T-cell (primary cell): Measurements from ENCODE around the gene KCTD17. TPM values are rescaled to one million over a fixed set of nuclear protein-coding genes. Genes with fewer than 3 reads are reported as not detected.
A peak's percentile ranks its signal among the peaks of the same experiment; 100 is the strongest.

ENCODE experiments used
- ATAC-seq, 4 experiments: fragments of 200-7000 bp in 3 of 4; fragments of 150-1000 bp in 1 of 4; cut with Tn5 transposase; replicated peaks in 1 of 4; 1 replicate in 3 of 4; 2 replicates in 1 of 4; pipeline ENCODE4 v1.10.0; 2021; ENCODE audit warnings: moderate library complexity in 3 of 4, mild to moderate bottlenecking in 2 of 4, moderate number of reproducible peaks in 1 of 4
- CTCF ChIA-PET, 2 donors: fragments of 300-600 bp; sonication (Branson Sonifier 250); formaldehyde crosslinking; loops; one replicate each; lab custom pipeline; 2022; ENCODE audit warnings: antibody characterized with exemption in 2 of 2; lab: Charles Lee
- POLR2A ChIA-PET, 2 donors: fragments of 300-600 bp; sonication (Branson Sonifier 250); formaldehyde crosslinking; loops; one replicate each; lab custom pipeline; 2022; ENCODE audit warnings: antibody characterized with exemption in 2 of 2; lab: Charles Lee
- DNase-seq, 35 experiments: peaks; one replicate each; pipeline versions ENCODE4 v3.0.0 to v3.0.0-alpha.2; 2013 to 2023
- H3K27ac ChIP-seq: one replicate; pipeline ENCODE4 v1.5.1; 2013; ENCODE audit warnings: low read length
- H3K27me3 ChIP-seq, 2 experiments: replicated peaks in 1 of 2; 1 replicate in 1 of 2; 2 replicates in 1 of 2; pipeline versions ENCODE4 v1.6.1 to v1.7.0; 2013; ENCODE audit warnings: low read length in 1 of 2, mixed read lengths in 1 of 2; ENCODE audit not compliant: control insufficient read depth in 2 of 2, insufficient read depth in 2 of 2; ENCODE audit errors: extremely low read depth in 1 of 2
- H3K36me3 ChIP-seq, 2 donors: 1 replicate in 1 of 2; 2 replicates in 1 of 2; pipeline versions ENCODE4 v1.6.1 to v1.7.0; 2013; ENCODE audit warnings: low read length in 1 of 2; ENCODE audit not compliant: control insufficient read depth in 2 of 2, insufficient read depth in 1 of 2; ENCODE audit errors: extremely low read depth in 1 of 2
- H3K4me1 ChIP-seq, 2 experiments: 1 replicate in 1 of 2; 2 replicates in 1 of 2; pipeline versions ENCODE4 v1.6.1 to v1.7.0; 2013; ENCODE audit warnings: low read length in 2 of 2, mixed read lengths in 1 of 2; ENCODE audit not compliant: insufficient read depth in 2 of 2, control insufficient read depth in 1 of 2; ENCODE audit errors: extremely low read depth in 1 of 2
- H3K4me3 ChIP-seq, 2 donors: 1 replicate in 1 of 2; 2 replicates in 1 of 2; pipeline versions ENCODE4 v1.5.1 to v1.7.0; 2013; ENCODE audit warnings: mild to moderate bottlenecking in 2 of 2, low read length in 1 of 2, moderate library complexity in 1 of 2; ENCODE audit not compliant: control insufficient read depth in 1 of 2; ENCODE audit errors: extremely low read depth in 1 of 2
- H3K9me3 ChIP-seq: 2 replicates; pipeline ENCODE4 v1.7.0; 2013
- H3K27ac Mint-ChIP-seq, 2 donors: one replicate each; pipeline ENCODE4 v1.8.0; 2020 to 2021; ENCODE audit warnings: mild to moderate bottlenecking in 2 of 2, mixed read lengths in 2 of 2
- H3K27me3 Mint-ChIP-seq, 2 donors: one replicate each; pipeline ENCODE4 v1.8.0; 2021 to 2022; ENCODE audit warnings: mixed read lengths in 2 of 2
- H3K36me3 Mint-ChIP-seq: one replicate; pipeline ENCODE4 v1.8.0; 2021; ENCODE audit warnings: mixed read lengths
- H3K4me1 Mint-ChIP-seq, 3 donors: one replicate each; pipeline ENCODE4 v1.8.0; 2020 to 2022; ENCODE audit warnings: mixed read lengths in 3 of 3, mild to moderate bottlenecking in 1 of 3
- H3K4me3 Mint-ChIP-seq, 3 donors: one replicate each; pipeline ENCODE4 v1.8.0; 2020 to 2022; ENCODE audit warnings: mild to moderate bottlenecking in 3 of 3, mixed read lengths in 3 of 3, moderate library complexity in 3 of 3
- H3K9me3 Mint-ChIP-seq, 3 donors: one replicate each; pipeline ENCODE4 v1.8.0; 2020 to 2022; ENCODE audit warnings: mixed read lengths in 3 of 3
- WGBS: methylation state at CpG from one replicate; pipeline ENCODE4 v1.1.5; 2013; ENCODE audit warnings: missing lambda C conversion rate; ENCODE audit not compliant: insufficient coverage; 5-methylcytosine and 5-hydroxymethylcytosine counted together
- total RNA-seq, 35 experiments: library from RNA in 6 of 35; stranded (reverse) in 6 of 35; fragments of 120-200 nt in 1 of 35; gene quantifications; one replicate each; pipeline versions ENCODE4 v1.2.1 to v1.2.4 and lab custom pipeline; 2013 to 2026

Gene KCTD17
- total RNA-seq, 5 donors from 2014 or later (not counting 1 experiment from before 2014, with no cell fraction given) = 24.0 to 36.2 (median 35.1) TPM

GRCh38 chr22:37080438-37080837, 28.9 kb downstream of the KCTD17 start:
- Histone ChIP-seq H3K4me3 (no peak overlapping the region), H3K27me3 (peaks cover 0 to 22% of the 10 kb centered on the region in 2 experiments), H3K4me1 (peaks cover 19 to 48% of the 10 kb centered on the region in 2 experiments), H3K27ac (peak overlapping the region; percentile 94), H3K36me3 (no peaks in the 10 kb centered on the region), H3K9me3 (no peaks in the 10 kb centered on the region)
- H3K4me1 Mint-ChIP-seq = peaks cover 37 to 56% (median 55%) of the 10 kb centered on the region in 3 donors
- H3K27me3 Mint-ChIP-seq = peaks cover 3 to 4% of the 10 kb centered on the region in 2 donors
- ATAC-seq (no peak), DNase-seq (no peak)
- peak overlapping the region; percentile 96 for H3K27ac Mint-ChIP-seq
- ChIA-PET POLR2A (interaction anchor here in 1 of 2 donors (0.6 to 1.4 kb wide), 3 partner anchors 42 to 68 kb away, joined by 3 to 21 read pairs (median 8); no protein-coding TSS in a partner anchor), CTCF (interaction anchor here in 1 of 2 donors (0.9 to 2.6 kb wide), 12 partner anchors 42 to 304 kb away, joined by 3 to 62 read pairs (median 6); partner anchors contain the start of genes IFT27 and IL2RB)
- no peaks in the 10 kb centered on the region for H3K36me3 Mint-ChIP-seq
- no peaks in the 10 kb centered on the region for H3K9me3 Mint-ChIP-seq
- 71% methylated on average over 3 of the region's 6 CpGs for WGBS
- peak overlapping the region in 1 of 3 donors; percentile 70 for H3K4me3 Mint-ChIP-seq

GRCh38 chr22:37080838-37081237, 29.3 kb downstream of the KCTD17 start:
- Mint-ChIP-seq H3K9me3 (no peaks in the 10 kb centered on the region), H3K4me3 (peak overlapping the region in 1 of 3 donors; percentile 70), H3K27me3 (peaks cover 0 to under 1% of the 10 kb centered on the region in 2 donors), H3K36me3 (no peaks in the 10 kb centered on the region), H3K4me1 (peaks cover 37 to 56% (median 55%) of the 10 kb centered on the region in 3 donors), H3K27ac (peak overlapping the region in 1 of 2 donors; percentile 66)
- DNase-seq (no peak), ATAC-seq (no peak)
- Histone ChIP-seq H3K4me1 (peaks cover 19 to 48% of the 10 kb centered on the region in 2 experiments), H3K27ac (peak overlapping the region; percentile 94), H3K27me3 (peaks cover 0 to 24% of the 10 kb centered on the region in 2 experiments), H3K36me3 (no peaks in the 10 kb centered on the region), H3K9me3 (no peaks in the 10 kb centered on the region), H3K4me3 (no peak overlapping the region)
- POLR2A ChIA-PET = no interaction called here
- 94% methylated on average over 10 of the region's 12 CpGs for WGBS
- CTCF ChIA-PET = interaction anchor here in 1 of 2 donors (1.0 kb wide), 1 partner anchor 42 kb away, joined by 3 read pairs; no protein-coding TSS in a partner anchor

GRCh38 chr22:37082251-37082873, 30.8 kb downstream of the KCTD17 start:
- Mint-ChIP-seq H3K27me3 (no peaks in the 10 kb centered on the region), H3K4me3 (no peak overlapping the region)

GRCh38 chr22:37083914-37084313, 32.4 kb downstream of the KCTD17 start:
- no peaks in the 10 kb centered on the region for H3K36me3 Mint-ChIP-seq
- peaks cover 28 to 48% (median 43%) of the 10 kb centered on the region in 3 donors for H3K4me1 Mint-ChIP-seq
- no peak for DNase-seq
- POLR2A ChIA-PET = no interaction called here
- Histone ChIP-seq H3K9me3 (no peaks in the 10 kb centered on the region), H3K27ac (no peak overlapping the region), H3K4me3 (no peak overlapping the region), H3K36me3 (no peaks in the 10 kb centered on the region), H3K27me3 (peaks cover 0 to 19% of the 10 kb centered on the region in 2 experiments), H3K4me1 (peaks cover 14 to 38% of the 10 kb centered on the region in 2 experiments)
- H3K4me3 Mint-ChIP-seq = no peak overlapping the region
- no peak overlapping the region for H3K27ac Mint-ChIP-seq
- H3K27me3 Mint-ChIP-seq = no peaks in the 10 kb centered on the region
- 85% methylated on average over 5 of the region's 6 CpGs for whole genome bisulfite sequencing
- ATAC-seq = no peak
- CTCF ChIA-PET = no interaction called here
- no peaks in the 10 kb centered on the region for H3K9me3 Mint-ChIP-seq

More at GRCh38 chr22:37082251-37082873, 30.8 kb downstream of the KCTD17 start:
- WGBS = 86% methylated on average over 6 of the region's 10 CpGs
- H3K27ac Mint-ChIP-seq = peak overlapping the region; percentile 8 to 39
- Histone ChIP-seq H3K9me3 (no peaks in the 10 kb centered on the region), H3K27ac (no peak overlapping the region), H3K4me3 (no peak overlapping the region), H3K27me3 (peaks cover 0 to 12% of the 10 kb centered on the region in 2 experiments), H3K4me1 (peaks cover 19 to 48% of the 10 kb centered on the region in 2 experiments), H3K36me3 (no peaks in the 10 kb centered on the region)
- H3K9me3 Mint-ChIP-seq = no peaks in the 10 kb centered on the region
- POLR2A ChIA-PET = no interaction called here
- H3K36me3 Mint-ChIP-seq = no peaks in the 10 kb centered on the region
- ATAC-seq = no peak
- CTCF ChIA-PET = interaction anchor here in 1 of 2 donors (1.1 kb wide), 1 partner anchor 8 kb away, joined by 8 read pairs; no protein-coding TSS in a partner anchor
- peaks cover 37 to 56% (median 54%) of the 10 kb centered on the region in 3 donors for H3K4me1 Mint-ChIP-seq
- DNase-seq = no peak

GRCh38 chr22:37084385-37084784, 32.8 kb downstream of the KCTD17 start:
- Histone ChIP-seq H3K36me3 (no peaks in the 10 kb centered on the region), H3K27me3 (peaks cover 0 to 19% of the 10 kb centered on the region in 2 experiments), H3K4me3 (no peak overlapping the region), H3K27ac (no peak overlapping the region), H3K9me3 (no peaks in the 10 kb centered on the region), H3K4me1 (peaks cover 9 to 33% of the 10 kb centered on the region in 2 experiments)
- no peaks in the 10 kb centered on the region for H3K27me3 Mint-ChIP-seq
- peaks cover 24 to 43% (median 39%) of the 10 kb centered on the region in 3 donors for H3K4me1 Mint-ChIP-seq
- no peaks in the 10 kb centered on the region for H3K9me3 Mint-ChIP-seq
- ChIA-PET POLR2A (no interaction called here), CTCF (no interaction called here)
- H3K36me3 Mint-ChIP-seq = no peaks in the 10 kb centered on the region
- ATAC-seq = no peak
- no peak for DNase-seq
- H3K4me3 Mint-ChIP-seq = no peak overlapping the region
- H3K27ac Mint-ChIP-seq = no peak overlapping the region
- 71% methylated on average over 7 of the region's 10 CpGs for WGBS

GRCh38 chr22:37086184-37086583, 34.6 kb downstream of the KCTD17 start:
- CTCF ChIA-PET = no interaction called here
- H3K4me3 ChIP-seq = no peak overlapping the region
- no peaks in the 10 kb centered on the region for H3K27me3 Mint-ChIP-seq

More at GRCh38 chr22:37086184-37086583, 34.6 kb downstream of the KCTD17 start:
- H3K36me3 ChIP-seq = no peaks in the 10 kb centered on the region
- peaks cover 0 to 16% of the 10 kb centered on the region in 2 experiments for H3K4me1 ChIP-seq
- H3K4me3 Mint-ChIP-seq = no peak overlapping the region
- H3K9me3 Mint-ChIP-seq = no peaks in the 10 kb centered on the region
- ATAC-seq = no peak
- 89% methylated on average over 14 of the region's 15 CpGs for WGBS
- no peaks in the 10 kb centered on the region for H3K9me3 ChIP-seq
- POLR2A ChIA-PET = no interaction called here
- H3K4me1 Mint-ChIP-seq = peaks cover 11 to 26% (median 21%) of the 10 kb centered on the region in 3 donors
- no peak overlapping the region for H3K27ac Mint-ChIP-seq
- peaks cover 0 to 22% of the 10 kb centered on the region in 2 experiments for H3K27me3 ChIP-seq
- no peak overlapping the region for H3K27ac ChIP-seq
- no peak for DNase-seq
- no peaks in the 10 kb centered on the region for H3K36me3 Mint-ChIP-seq
